Cerebellar cortex (tissue), 1 donor: ENCODE results near the gene SCN9A.
"Not testable (repeated sequence)": the region's sequence is repeated elsewhere in the genome, so short reads cannot be mapped to it uniquely, and the experiment has no call there.

Experiments used
- DNase-seq: peaks from one replicate; pipeline ENCODE4 v3.0.0-alpha.2; 2015; ENCODE audit warnings: low spot score

Gene SCN9A

DNA sequence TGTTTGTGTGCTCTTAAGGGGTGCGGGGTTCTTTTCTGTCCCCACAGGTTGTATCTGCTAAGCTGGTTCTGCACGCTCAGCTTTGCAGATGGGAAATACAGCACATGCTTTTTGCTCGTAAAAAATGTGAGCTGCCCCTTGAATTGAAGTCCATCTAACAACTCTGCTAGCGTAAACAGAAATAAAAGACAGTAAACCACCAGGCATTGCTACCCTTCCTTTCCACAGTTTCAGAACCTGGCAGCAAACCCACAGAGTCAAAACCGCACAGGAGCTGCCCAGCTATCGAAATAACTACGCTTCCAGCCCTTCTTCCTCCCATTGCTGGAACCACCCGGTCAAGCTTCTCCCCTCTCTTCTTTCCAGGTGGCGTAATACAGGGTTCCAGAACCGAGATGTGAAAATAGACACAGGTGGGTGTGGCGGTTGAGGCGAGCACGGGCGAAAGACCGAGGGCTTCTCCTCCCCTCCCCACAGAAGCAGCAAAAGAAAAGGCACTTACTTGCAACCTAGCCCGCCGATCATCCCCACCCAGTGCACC, 479 bp downstream of the SCN9A start:
- DNase-seq, result no peak

DNA sequence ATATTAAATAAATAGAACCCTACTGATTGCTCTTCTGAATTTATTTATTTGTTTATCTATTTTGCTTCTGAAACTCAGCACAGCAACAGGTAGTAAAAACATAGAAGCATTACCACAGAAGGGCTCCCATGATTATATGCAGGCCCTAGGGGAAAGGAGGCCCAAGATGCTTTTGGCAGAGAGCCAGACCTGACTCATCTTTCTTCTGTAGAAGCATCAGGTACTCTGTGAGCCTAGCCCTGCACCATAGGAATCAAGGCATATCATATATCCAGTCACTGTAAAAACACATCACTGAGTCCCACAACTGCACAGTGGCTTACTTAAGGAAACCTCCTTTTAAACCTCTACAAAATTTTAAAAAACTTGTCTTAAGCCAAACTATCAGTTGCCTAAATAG, 1.8 kb downstream of the SCN9A start:
- DNase-seq, result no peak

DNA sequence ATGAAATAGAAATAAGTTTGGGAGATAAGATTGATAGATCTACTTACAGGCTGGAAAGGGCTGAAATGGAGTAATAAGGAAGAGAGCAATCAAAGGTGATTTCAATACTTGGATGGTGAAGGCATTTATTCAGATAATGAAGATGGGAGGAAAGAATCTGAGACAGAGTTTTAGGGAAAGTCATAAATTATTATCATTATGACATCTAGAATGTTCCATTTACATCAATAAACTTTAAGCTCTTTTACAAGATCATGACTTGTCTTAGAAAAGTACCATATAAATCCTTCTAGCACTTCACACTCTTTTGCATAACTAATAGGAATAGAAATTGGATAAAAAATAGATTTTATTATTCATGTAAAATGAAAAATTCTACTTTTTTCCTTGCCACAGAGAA, 2.2 kb downstream of the SCN9A start:
- DNase-seq, result no peak

DNA sequence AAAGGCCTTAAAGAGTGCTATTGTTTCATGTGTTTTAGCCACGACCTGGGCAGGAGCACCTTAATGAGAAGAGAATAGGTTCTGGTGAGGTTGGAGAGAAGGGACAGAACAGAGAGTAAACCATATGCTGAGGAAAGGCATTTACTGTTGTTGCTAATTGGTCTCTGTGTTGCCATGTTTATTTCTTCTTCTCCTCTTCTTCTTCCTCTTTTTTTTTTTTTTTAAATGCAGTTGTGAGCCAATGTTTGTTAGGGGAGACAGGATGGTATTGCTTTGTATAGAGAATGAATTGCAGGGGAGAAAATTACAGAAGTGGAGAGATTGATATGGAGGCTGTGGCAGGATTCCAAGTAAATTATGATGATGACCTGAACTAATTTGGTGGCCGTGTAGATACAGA, 2.6 kb downstream of the SCN9A start:
- DNase-seq, result no peak

DNA sequence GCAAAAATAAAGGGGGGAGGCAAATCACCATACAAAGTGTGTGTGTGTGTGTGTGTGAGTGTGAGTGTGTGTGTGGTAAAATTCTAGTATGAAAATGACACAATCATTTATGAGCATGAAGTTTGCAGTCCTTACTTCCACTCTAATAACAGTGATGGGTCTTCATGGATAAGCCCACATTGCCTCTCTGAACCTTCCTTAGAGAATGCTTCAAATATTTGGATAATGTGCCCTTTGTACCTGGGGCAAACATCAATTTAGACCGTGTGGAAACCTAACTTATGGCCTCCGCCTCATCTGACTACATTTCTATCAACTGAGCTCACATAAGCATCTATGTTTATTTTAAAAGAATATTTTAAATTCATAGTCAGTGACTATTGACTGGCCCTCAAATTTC, 3.7 kb downstream of the SCN9A start:
- no peak for DNase-seq

DNA sequence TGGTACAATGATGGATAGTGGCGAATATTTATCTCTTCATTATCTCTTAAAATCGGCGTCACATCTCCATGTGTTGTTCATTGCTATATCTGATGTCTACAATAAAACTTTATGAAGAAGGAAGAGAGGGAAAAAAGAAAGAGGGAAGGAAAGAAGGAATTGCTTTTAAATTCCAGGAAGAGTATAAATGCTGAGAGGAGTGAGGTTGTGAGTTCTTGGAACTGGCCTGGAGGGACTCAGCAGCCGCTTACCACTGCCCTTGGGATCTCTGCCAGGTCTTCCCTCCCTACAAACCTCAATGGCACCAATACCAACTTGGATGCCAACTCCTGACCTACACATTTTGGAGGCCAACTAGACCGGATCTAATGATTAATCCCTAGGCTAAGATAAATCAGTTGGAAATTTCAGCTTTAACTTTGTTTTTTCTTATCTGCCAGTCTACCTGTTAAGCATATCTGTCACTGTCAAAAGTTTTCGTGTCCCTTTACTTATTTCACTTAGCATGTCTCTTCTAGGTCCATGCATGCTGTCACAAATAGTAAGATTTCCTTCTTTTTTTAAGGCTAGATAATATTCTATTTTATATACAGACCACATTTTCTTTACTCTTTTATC, 9.8 kb downstream of the SCN9A start:
- DNase-seq, result no peak

DNA sequence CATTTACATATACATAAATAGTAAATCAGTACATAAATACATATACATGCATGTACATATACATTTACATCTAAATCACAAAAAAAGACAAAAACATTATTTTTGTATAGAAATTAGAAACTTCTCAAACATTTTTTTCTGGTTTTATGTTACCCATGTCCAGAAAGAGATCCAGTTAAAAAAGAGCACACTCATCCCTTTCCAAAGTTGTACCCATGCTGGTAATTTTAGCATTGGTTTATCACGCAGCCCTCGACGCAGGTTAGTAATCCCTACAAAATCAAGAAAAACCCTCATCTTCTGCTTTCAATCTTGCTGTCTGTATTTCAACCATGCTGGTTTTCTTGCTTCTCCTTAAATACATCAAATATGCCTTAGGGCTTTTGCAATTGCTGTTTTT, 10.5 kb downstream of the SCN9A start:
- DNase-seq, result no peak

DNA sequence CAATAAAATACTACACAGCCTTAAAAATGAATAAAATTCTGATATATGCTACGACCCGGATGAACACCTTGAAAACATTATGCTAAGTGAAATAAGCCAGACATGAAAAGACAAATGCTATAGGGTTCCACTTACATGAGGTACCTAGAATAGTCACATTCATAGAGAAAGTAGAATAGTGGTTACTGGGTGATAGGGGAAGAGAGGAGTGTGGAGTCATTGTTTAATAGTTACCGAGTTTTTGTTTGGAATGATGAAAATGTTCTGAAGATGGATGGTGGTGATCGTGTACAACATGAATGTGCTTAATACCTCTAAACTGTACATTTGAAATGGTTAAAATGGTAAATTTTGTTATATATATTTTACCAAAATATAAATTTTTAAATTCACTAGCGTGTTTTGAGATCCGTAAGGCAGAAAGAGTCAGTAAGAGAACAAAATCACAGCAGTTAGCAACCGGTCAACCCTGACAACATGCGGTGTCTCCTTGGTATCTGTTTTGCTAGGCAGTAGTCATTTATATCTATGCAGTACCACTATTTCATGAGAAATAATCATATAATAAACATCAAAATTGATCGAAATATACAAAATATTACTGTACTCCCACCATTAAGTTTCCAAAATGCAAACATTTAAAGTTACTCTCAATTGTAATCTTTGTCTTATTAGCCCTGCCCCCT, 11.1 kb downstream of the SCN9A start:
- no peak for DNase-seq

DNA sequence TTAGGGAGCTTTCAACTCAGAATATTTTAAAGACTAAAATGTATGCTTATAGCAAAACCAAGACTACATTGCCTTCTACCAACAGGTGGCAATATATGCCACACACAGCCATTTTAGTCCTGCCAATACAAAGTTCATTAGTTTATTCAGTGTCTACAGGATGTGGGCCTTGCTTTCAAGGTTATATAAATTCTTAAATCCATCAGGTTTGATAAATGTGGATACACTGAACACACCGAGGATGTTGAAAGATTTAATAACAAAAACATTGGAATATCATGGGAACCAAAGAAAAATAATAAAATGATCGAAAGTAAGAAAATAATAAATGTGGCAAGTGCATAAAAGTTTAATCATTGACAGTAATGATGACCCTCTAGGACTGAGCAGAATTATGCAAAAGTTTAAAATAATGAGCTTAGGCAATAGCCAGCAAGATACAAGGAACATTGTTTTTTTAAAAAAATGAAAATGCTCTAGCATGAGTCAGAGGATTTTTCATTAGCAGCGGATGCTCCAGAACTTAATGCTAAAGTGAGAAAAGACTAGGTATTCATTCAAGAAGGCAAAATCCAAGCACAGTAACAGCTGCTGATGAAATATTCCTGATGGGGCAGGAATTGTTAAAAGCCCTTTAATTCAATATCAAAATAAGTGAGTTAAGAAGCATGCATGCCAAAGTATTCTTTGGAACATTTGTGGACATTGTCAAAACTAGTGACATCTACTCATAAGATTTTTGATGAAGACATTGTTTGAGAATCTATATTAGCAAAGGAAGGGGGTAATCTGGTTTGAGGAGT, 14.2 kb downstream of the SCN9A start:
- no peak for DNase-seq

DNA sequence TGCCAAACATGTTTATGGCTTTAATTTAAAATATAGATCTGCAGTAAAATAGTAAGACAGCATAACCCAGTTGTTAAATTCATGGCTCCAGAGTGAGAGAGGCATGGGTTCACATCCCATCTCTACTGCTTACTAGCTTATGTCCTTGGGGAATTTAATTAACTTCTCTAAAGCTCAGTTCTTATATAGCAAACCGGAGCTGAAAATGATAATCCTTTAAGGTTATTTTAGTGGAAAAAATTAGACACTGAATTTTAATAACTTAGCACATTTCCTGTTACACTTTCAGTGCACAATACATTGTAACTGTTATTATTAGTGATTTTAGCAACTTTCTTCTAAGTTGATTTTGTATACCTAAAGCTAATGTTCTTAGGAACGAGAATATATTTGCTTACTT, 14.8 kb downstream of the SCN9A start:
- no peak for DNase-seq

DNA sequence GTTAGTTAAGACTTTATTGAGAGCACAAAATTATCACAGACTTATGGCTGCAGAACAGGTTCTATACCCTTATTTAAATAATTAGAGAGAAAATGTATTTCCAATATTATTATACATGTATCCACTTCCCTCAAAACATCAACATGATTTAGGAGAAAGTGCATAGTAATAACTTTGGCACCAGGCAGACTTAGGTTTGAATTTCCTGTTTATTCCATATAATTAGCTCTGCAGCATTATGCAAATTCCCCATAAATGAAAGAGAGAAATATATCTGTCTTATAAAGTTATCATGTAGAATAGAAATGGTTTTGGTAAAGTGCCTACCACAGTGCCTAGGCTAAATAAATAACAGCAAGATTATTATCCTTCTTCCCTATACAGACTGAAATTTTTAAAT, 15.3 kb downstream of the SCN9A start:
- no peak for DNase-seq

DNA sequence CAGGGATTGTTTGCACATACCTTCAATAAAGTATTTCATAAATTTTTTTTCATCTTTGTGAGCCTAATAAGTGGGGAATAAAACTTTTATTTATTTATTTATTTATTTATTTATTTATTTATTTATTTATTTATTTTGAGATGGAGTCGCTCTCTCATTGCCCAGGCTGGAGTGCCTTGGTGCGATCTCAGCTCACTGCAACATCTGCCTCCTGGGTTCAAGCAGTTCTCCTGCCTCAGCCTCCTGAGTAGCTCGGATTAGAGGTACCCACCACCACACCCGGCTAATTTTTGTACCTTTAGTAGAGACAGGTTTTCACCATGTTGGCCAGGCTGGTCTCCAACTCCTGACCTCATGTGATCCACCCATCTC, 17.8 kb downstream of the SCN9A start:
- DNase-seq, result not testable (repeated sequence)

DNA sequence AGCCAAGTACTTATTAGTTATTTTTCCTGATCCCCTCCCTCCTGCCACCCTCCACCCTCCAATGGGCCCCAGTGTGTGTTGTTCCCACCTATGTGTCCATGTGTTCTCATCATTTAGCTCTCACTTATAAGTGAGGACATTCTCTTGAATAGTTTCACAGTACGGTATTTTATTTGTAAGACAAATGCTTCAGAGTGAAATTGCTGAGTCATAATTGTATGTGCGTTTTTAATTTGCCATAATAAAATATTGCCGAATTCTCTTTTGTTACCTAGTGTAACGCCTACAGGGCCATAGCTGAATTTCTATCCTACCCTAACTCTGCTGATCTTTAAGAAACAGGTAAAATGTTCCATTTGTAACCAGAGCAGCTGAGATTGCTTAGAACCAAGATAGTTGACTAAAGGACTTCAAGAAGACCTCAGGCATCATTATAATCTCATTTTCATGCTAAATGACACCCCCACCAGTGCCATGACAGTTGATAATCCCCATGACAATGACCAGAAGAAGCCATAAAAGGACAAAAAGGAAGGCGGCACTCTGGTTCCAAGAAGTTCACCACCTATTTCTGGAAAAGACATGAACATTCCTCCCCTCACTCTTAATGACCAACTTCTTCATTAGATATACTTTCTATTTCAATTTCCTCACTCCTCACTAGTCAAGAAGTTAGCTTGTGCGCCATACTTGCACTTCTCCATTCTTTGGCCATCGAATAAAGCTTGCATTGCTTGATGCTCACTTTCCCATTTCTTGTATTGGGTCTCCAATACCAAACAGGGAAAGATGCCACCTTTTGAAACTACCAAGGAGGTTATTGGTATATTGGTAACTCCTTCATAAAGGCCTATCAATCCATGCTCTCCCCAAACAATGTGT, 18.4 kb downstream of the SCN9A start:
- no peak for DNase-seq

DNA sequence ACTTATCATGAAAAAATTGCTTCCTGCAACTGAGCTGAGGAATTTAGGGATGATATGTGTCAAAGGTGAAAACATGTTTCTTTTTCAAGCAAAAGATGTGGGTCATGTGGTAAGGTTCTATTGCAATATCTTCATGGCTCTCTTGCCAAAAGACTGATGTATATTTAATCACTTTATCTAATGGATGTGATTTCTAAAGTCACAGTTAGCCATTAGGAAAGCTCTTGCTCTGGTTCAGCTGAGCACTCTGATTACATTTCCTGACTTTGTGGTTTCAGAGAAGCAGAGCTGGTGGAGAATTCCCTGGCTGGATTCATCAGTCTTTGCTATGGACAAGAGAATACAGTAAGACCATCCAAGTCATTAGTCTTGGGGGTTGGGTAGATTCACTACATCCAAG, 24.4 kb downstream of the SCN9A start:
- DNase-seq, result no peak

DNA sequence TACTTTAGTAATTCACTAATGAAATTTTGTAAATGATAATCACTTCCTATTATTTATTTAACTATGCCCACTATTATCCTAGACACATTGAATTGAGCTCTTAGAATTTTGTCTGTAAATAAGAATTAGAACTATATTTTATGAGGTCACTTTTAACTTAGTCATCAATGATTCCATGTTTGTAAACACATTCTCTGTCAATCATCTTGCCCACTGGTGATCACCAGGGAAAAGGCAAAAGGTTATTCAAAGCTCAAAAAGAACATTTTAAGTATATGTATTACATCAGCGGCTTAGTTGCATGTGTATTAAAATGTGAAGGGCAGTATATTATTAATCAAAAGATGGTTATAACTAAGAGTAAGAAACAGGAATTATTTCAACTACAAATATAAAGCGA, 25.2 kb downstream of the SCN9A start:
- DNase-seq, result no peak

DNA sequence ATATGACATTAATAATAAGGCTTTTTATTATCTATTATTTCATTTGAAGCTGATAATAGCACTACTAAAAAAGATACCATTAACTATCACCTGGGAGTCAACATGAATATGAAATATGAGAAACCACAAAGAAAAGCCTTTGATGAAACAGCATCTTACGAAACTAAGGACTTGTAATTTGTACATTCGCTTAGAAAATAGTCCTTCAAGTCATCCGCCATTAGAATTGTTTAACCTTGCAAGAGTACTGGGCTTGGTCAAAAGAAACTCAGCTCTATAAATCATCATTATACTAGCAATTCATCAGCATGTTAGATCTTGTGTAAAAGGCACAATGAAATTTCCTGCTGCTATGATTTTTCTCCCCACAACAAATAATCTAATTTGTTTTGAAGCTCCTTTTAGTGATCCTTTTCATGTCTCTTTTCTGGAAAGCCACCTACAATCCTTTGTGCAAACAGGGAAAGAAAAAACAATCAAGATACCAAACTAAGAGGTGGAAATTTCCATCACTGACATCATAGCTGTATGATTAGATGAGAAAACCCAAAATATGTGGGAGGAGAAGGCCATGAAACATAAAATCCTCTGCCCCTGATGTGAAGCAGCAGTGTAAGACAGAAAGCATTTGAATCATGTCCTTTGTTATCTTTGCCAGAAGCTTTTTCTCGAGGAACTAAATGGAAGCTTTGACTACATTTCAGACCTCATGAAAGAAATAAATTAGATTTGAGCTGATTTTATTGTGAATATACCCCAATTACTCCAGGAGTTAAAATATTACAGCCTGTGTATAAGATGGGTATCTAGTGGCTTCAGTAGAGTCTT, 31.2 kb downstream of the SCN9A start:
- no peak for DNase-seq

DNA sequence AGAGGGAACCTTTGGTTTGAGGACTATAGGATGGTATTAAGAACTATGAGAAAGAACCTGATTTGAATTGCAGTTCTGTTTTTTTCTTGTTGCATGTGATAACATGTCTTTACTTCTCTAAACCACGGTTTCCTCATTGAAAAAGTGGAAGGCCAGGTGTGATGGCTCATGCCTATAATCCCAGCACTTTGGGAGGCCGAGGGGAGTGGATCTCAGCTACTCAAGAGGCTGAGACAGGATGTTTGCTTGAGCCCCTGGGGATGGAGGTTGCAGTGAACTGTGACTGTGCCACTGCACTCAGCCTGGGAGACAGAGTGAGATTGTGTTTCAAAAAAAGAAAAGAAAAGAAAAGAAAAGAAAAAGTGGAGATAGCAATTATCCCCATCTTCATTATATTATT, 32.3 kb downstream of the SCN9A start:
- DNase-seq, result no peak

DNA sequence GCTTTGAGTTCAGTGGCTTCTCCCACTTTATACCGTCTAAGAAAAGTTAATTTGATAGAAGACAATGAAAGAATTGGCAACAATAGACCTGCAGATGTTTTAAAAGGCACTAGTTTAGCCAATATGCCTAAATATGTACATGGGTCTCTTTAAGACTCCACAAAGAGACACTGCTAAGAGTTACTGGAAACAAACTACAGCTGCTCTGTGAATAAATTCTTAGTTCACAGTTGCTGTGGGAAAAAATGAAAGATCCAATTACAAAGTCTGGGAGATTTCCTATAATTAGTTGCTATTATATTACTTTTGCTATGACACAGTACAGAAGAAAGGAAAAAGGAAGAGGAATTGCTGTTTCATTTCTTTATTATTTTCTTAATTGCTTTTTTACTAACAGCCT, 34.3 kb downstream of the SCN9A start:
- no peak for DNase-seq

DNA sequence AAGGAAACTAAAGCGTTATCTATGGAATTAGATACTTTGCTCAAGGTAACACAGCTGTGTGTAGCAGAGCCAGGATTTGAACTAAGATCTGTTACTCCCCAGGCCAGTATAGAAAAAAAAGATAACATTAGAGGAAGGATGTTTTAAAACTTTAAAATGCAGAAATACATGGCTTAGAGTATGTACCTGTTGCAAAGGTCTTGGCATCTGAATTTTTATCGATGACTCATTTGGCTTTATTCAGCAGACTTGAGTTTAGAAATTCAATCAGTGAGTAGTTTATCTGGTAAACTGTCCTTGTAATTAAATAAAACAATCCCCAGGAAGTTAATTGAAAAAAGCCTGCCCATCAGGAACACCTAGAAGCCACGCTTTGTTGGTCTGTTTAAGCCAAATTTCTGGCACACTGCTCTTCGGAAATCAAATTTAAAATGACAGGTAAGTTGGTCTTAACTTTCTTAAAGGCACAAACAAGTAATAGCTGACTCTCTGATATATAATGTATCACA, 36.9 kb downstream of the SCN9A start:
- no peak for DNase-seq

DNA sequence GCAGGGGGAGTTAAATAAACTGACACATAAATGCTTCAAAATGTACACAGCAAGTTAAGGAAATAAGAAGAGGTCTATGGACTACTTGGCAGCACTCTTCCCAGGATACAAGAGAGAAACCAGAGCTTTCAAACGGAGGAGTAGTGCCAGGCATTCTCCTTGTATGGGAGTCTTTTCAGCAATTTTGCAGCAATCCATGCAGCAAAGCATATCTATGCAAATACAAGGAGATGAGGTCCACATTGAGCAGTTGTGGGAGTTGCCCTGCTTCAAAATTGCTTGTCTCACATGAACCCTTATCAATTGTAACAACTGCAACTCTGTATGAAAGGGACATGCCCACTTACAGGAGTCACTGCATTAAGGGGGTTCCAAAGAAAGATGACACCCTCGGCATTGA, 37.8 kb downstream of the SCN9A start:
- DNase-seq, result no peak

DNA sequence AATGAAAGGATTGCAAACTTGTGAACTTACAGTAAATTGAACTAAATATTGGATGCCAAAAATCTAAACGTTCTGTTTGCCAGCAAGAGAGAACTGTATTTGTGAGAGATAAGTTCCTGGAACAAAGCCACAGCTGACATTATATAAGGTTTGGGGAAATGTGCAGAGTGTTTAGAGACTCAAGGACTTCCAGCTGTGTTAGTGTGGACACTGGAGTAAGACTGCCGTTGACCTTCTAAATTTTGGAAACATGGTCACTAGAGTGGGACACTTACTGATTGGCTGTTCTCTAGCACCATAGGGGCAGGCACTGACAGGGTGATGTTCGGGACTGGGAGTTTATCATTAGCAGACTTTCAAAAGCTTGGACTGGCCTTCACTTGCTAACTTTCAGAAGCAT, 40.5 kb downstream of the SCN9A start:
- DNase-seq, result no peak
